Measurements from ENCODE around the gene SLC39A9.

Gene SLC39A9

GRCh38 chr14:69424149-69424923, 25.8 kb downstream of the SLC39A9 start:
- DNase-seq (ENCODE audit: low read depth in 2 of 2): no peak

GRCh38 chr14:69427596-69427995, 29.1 kb downstream of the SLC39A9 start:
- DNase-seq (ENCODE audit: low read depth in 2 of 2): no peak

GRCh38 chr14:69428289-69428998, 30.0 kb downstream of the SLC39A9 start:
- no peak for DNase-seq (ENCODE audit: low read depth in 2 of 2)

GRCh38 chr14:69429643-69430042, 31.2 kb downstream of the SLC39A9 start:
- DNase-seq (ENCODE audit: low read depth in 2 of 2): no peak

- no peak for DNase-seq (ENCODE audit: low read depth in 2 of 2)
Measured at GRCh38 chr14:69430306-69430939, 31.9 kb downstream of the SLC39A9 start.

GRCh38 chr14:69432364-69432763, 33.9 kb downstream of the SLC39A9 start:
- no peak for DNase-seq (ENCODE audit: low read depth in 2 of 2)

- DNase-seq (ENCODE audit: low read depth in 2 of 2): no peak
Measured at GRCh38 chr14:69439521-69440270, 41.2 kb downstream of the SLC39A9 start.

GRCh38 chr14:69441948-69442347, 43.5 kb downstream of the SLC39A9 start:
- no peak for DNase-seq (ENCODE audit: low read depth in 2 of 2)

- no peak for DNase-seq (ENCODE audit: low read depth in 2 of 2)
Measured at GRCh38 chr14:69443296-69443805, 44.9 kb downstream of the SLC39A9 start.

- no peak for DNase-seq (ENCODE audit: low read depth in 2 of 2)
Measured at GRCh38 chr14:69449216-69449615, 50.7 kb downstream of the SLC39A9 start.

GRCh38 chr14:69451941-69452340, 53.4 kb downstream of the SLC39A9 start:
- no peak for DNase-seq (ENCODE audit: low read depth in 2 of 2)

- DNase-seq (ENCODE audit: low read depth in 2 of 2): no peak
Measured at GRCh38 chr14:69458350-69458749, 59.9 kb downstream of the SLC39A9 start.

- no peak for DNase-seq (ENCODE audit: low read depth in 2 of 2)
Measured at GRCh38 chr14:69459122-69459521, 60.6 kb downstream of the SLC39A9 start.

- DNase-seq (ENCODE audit: low read depth in 2 of 2): peak; percentile 3 to 12
Measured at GRCh38 chr14:69460093-69460701, 61.7 kb downstream of the SLC39A9 start.

- no peak for DNase-seq (ENCODE audit: low read depth in 2 of 2)
Measured at GRCh38 chr14:69464379-69464778, 65.9 kb downstream of the SLC39A9 start.

GRCh38 chr14:69464829-69465228, 66.3 kb downstream of the SLC39A9 start:
- no peak for DNase-seq (ENCODE audit: low read depth in 2 of 2)

- DNase-seq (ENCODE audit: low read depth in 2 of 2): no peak
Measured at GRCh38 chr14:69468949-69469348, 70.5 kb downstream of the SLC39A9 start.

- no peak for DNase-seq (ENCODE audit: low read depth in 2 of 2)
Measured at GRCh38 chr14:69471436-69471835, 72.9 kb downstream of the SLC39A9 start.

- DNase-seq (ENCODE audit: low read depth in 2 of 2): no peak
Measured at GRCh38 chr14:69471916-69472315, 73.4 kb downstream of the SLC39A9 start.

GRCh38 chr14:69473260-69473659, 74.8 kb downstream of the SLC39A9 start:
- no peak for DNase-seq (ENCODE audit: low read depth in 2 of 2)

GRCh38 chr14:69473946-69474345, 75.5 kb downstream of the SLC39A9 start:
- no peak for DNase-seq (ENCODE audit: low read depth in 2 of 2)
